Measurements from ENCODE around the gene COPS2. TPM values are rescaled to one million over a fixed set of nuclear protein-coding genes. Genes with fewer than 3 reads are reported as not detected.

Gene COPS2
- total and polyA plus RNA-seq, 2 of the 13 experiments (the other 11 are each of a cell fraction or from before 2014, with no cell fraction given), result 37.8 to 66.3 TPM

DNA sequence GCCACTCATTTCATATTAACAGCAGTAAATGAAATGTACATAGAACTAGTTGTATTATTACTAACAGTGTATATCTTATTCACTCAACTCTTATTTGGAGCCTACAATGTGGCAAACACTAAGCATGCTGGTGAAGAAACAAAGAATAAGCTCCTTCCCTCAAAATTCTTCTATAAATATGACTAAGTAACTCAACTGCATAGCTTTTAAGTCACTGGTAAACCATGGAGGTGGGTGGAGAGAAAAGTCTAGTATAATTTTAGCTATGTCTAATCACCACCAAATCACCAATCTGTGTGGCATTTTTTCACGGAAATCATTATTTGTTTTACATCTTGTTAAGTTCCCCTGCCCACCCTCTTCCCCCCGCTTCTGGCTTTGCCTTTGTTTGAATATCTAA lies 17.5 kb downstream of the COPS2 start:
- Histone ChIP-seq H3K36me3 (replicated peaks in 1 of 2; ENCODE audit: control insufficient read depth in 1 of 2, insufficient read depth in 2 of 2, low read length in 2 of 2) (peaks cover 11 to 81% of the 10 kb centered on the region in 2 experiments), H3K4me2 (ENCODE audit: low read depth, low read length) (no peak overlapping the region), H3K9me3 (ENCODE audit: low read length) (no peaks in the 10 kb centered on the region), H3K79me2 (ENCODE audit: insufficient read depth, low read length) (peaks cover 2% of the 10 kb centered on the region), H3K9ac (ENCODE audit: insufficient read depth, low read depth, low read length) (no peak overlapping the region), H3K4me1 (ENCODE audit: insufficient read depth, low read length) (no peaks in the 10 kb centered on the region), H3K27me3 (ENCODE audit: control insufficient read depth in 1 of 2, insufficient read depth in 2 of 2, low read length in 2 of 2) (no peaks in the 10 kb centered on the region), H3K27ac (ENCODE audit: extremely low read length, insufficient read depth, low read length) (no peak overlapping the region), H2AFZ (ENCODE audit: low read length) (no peak overlapping the region), H3K4me3 (replicated peaks in 1 of 3; ENCODE audit: insufficient read depth in 1 of 3, low read depth in 2 of 3, low read length in 3 of 3) (no peak overlapping the region), H4K20me1 (ENCODE audit: insufficient read depth, low read length) (no peaks in the 10 kb centered on the region; the same call in 1 of the 2 replicates)
- no peak for TF ChIP-seq EEA1 (CRISPR knock-in tag; IDR thresholded peaks at IDR 0.05; ENCODE audit: borderline replicate concordance)
- no peak for TF ChIP-seq NFE2L2 (IDR thresholded peaks at IDR 0.05; ENCODE audit: low read length)
- no peak for TF ChIP-seq NONO (IDR thresholded peaks at IDR 0.05)
- no peak for TF ChIP-seq NONO (CRISPR knock-in tag; conservative IDR thresholded peaks at IDR 0.05)
- no peak for TF ChIP-seq HOXA9 (CRISPR knock-in tag; IDR thresholded peaks at IDR 0.05; ENCODE audit: borderline replicate concordance)
- no peak for TF ChIP-seq HNRNPK (IDR thresholded peaks at IDR 0.05; ENCODE audit: low read depth, low read length, poor library complexity, severe bottlenecking)
- TF ChIP-seq JUNB (CRISPR knock-in tag; IDR thresholded peaks at IDR 0.05; ENCODE audit: borderline replicate concordance), result no peak
- no peak for TF ChIP-seq CCAR2 (optimal IDR thresholded peaks at IDR 0.05; ENCODE audit: low read depth, low read length)
- TF ChIP-seq, protein P1, sequence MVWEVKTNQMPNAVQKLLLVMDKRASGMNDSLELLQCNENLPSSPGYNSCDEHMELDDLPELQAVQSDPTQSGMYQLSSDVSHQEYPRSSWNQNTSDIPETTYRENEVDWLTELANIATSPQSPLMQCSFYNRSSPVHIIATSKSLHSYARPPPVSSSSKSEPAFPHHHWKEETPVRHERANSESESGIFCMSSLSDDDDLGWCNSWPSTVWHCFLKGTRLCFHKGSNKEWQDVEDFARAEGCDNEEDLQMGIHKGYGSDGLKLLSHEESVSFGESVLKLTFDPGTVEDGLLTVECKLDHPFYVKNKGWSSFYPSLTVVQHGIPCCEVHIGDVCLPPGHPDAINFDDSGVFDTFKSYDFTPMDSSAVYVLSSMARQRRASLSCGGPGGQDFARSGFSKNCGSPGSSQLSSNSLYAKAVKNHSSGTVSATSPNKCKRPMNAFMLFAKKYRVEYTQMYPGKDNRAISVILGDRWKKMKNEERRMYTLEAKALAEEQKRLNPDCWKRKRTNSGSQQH (CRISPR knock-in tag; IDR thresholded peaks at IDR 0.05; ENCODE audit: low read depth), result no peak
- TF ChIP-seq MTF1 (CRISPR knock-in tag; IDR thresholded peaks at IDR 0.05), result no peak
- no peak for TF ChIP-seq ZNF274 (CRISPR knock-in tag; IDR thresholded peaks at IDR 0.05)
- no peak for TF ChIP-seq TAF1 (CRISPR knock-in tag; IDR thresholded peaks at IDR 0.05)
- intact Hi-C loops (cut with micrococcal nuclease; ENCODE audit: unreplicated experiment) (no loop called here), in situ Hi-C loops (cut with HindIII; ENCODE audit: extremely low pct_ligation_motif_present, low pct_unique_long_range_greater_than_20kb) (no loop called here)
- DNase-seq (ENCODE audit: low spot score), result no peak
- no TSS peak for BruUV-seq (replicated peaks)
- POLR2A ChIA-PET, result no interaction called here
- CTCF ChIA-PET (ENCODE audit: low intra/inter-chr PET ratio, low total read pairs), result no interaction called here
- ATAC-seq, result no peak
- FAIRE-seq, result no peak
- 96% methylated on average over 2 of the region's 2 CpGs for WGBS (ENCODE audit: low lambda C conversion rate)

Data from HepG2 (cell line).